CD8-positive, alpha-beta memory T cell (primary cell): ENCODE measurements around the gene BANF1. TPM values are rescaled to one million over a fixed set of nuclear protein-coding genes. Genes with fewer than 3 reads are reported as not detected.

ENCODE experiments used
- CTCF ChIA-PET: fragments of 350-600 bp; sonication (Branson Sonifier 250); formaldehyde crosslinking; loops from one replicate; lab custom pipeline; 2021; ENCODE audit warnings: antibody characterized with exemption; lab: Charles Lee
- POLR2A ChIA-PET: fragments of 350-600 bp; sonication (Branson Sonifier 250); formaldehyde crosslinking; loops from one replicate; lab custom pipeline; 2021; ENCODE audit warnings: antibody characterized with exemption; lab: Charles Lee
- DNase-seq, 5 donors: peaks; one replicate each; pipeline versions ENCODE4 v3.0.0 to v3.0.0-alpha.2; 2020 to 2022; ENCODE audit warnings: mixed read lengths in 1 of 5
- H3K27ac ChIP-seq: one replicate; pipeline ENCODE4 v1.7.0; 2013; ENCODE audit warnings: low read depth, mild to moderate bottlenecking, low read length, moderate library complexity
- H3K27me3 ChIP-seq: 2 replicates; pipeline ENCODE4 v1.7.0; 2013; ENCODE audit warnings: low read length, mild to moderate bottlenecking; ENCODE audit not compliant: insufficient read depth, poor library complexity, severe bottlenecking
- H3K36me3 ChIP-seq: 2 replicates; pipeline ENCODE4 v1.7.0; 2013; ENCODE audit warnings: mild to moderate bottlenecking, low read length, moderate library complexity; ENCODE audit not compliant: insufficient read depth
- H3K4me1 ChIP-seq: 2 replicates; pipeline ENCODE4 v1.7.0; 2013; ENCODE audit warnings: mild to moderate bottlenecking, low read length, moderate library complexity; ENCODE audit not compliant: insufficient read depth
- H3K4me3 ChIP-seq: 2 replicates; pipeline ENCODE4 v1.7.0; 2013; ENCODE audit warnings: mild to moderate bottlenecking, low read length
- H3K9me3 ChIP-seq: 2 replicates; pipeline ENCODE4 v1.7.0; 2013; ENCODE audit warnings: mild to moderate bottlenecking, low read length
- H3K27ac Mint-ChIP-seq, 8 donors: one replicate each; pipeline ENCODE4 v1.8.0; 2020 to 2021; ENCODE audit warnings: mixed read lengths in 8 of 8, mild to moderate bottlenecking in 6 of 8, inconsistent platforms in 3 of 8, moderate library complexity in 3 of 8
- H3K27me3 Mint-ChIP-seq, 2 donors: one replicate each; pipeline ENCODE4 v1.8.0; 2020 to 2021; ENCODE audit warnings: mixed read lengths in 2 of 2, mild to moderate bottlenecking in 1 of 2, moderate library complexity in 1 of 2
- H3K36me3 Mint-ChIP-seq, 3 donors: one replicate each; pipeline ENCODE4 v1.8.0; 2020 to 2021; ENCODE audit warnings: mixed read lengths in 3 of 3, inconsistent platforms in 1 of 3, mild to moderate bottlenecking in 1 of 3
- H3K4me1 Mint-ChIP-seq, 3 donors: one replicate each; pipeline ENCODE4 v1.8.0; 2020 to 2021; ENCODE audit warnings: mixed read lengths in 3 of 3, inconsistent platforms in 1 of 3, mild to moderate bottlenecking in 1 of 3
- H3K4me3 Mint-ChIP-seq, 7 donors: one replicate each; pipeline ENCODE4 v1.8.0; 2020 to 2021; ENCODE audit warnings: mixed read lengths in 7 of 7, mild to moderate bottlenecking in 6 of 7, moderate library complexity in 4 of 7, inconsistent platforms in 2 of 7
- H3K9me3 Mint-ChIP-seq, 5 donors: one replicate each; pipeline ENCODE4 v1.8.0; 2020 to 2022; ENCODE audit warnings: mixed read lengths in 5 of 5, mild to moderate bottlenecking in 3 of 5, moderate library complexity in 2 of 5, inconsistent platforms in 1 of 5
- polyA plus RNA-seq: library from polyadenylated mRNA; unstranded; fragments of 300-500 nt; fragmentation: Illumina TruSeq; gene quantifications from one replicate; pipeline ENCODE4 v1.2.3, GENCODE V29; 2021
- total RNA-seq, 2 experiments: library from RNA; stranded (reverse); gene quantifications; one replicate each; pipeline ENCODE4 v1.2.3, GENCODE V29; 2021

The BANF1 gene
- total and polyA plus RNA-seq, 3 experiments from 2014 or later: 205 to 268 (median 264) TPM

- Histone ChIP-seq H3K4me1 (no peaks in the 10 kb centered on the region), H3K36me3 (no peaks in the 10 kb centered on the region), H3K27ac (no peak overlapping the region), H3K27me3 (no peaks in the 10 kb centered on the region), H3K9me3 (no peaks in the 10 kb centered on the region), H3K4me3 (no peak overlapping the region)
- no peak overlapping the region for H3K4me3 Mint-ChIP-seq
- H3K27me3 Mint-ChIP-seq: peaks cover 11% of the 10 kb centered on the region in 2 donors
- H3K36me3 Mint-ChIP-seq: no peaks in the 10 kb centered on the region
- H3K9me3 Mint-ChIP-seq: no peaks in the 10 kb centered on the region
- ChIA-PET POLR2A (no interaction called here), CTCF (interaction anchor here (2.5 to 2.6 kb wide), 2 partner anchors 9 to 13 kb away, joined by 8 to 9 read pairs; no protein-coding TSS in a partner anchor)
- no peaks in the 10 kb centered on the region for H3K4me1 Mint-ChIP-seq
- DNase-seq: no peak
- H3K27ac Mint-ChIP-seq: peak overlapping the region in 1 of 8 donors; percentile 43
Observed at GRCh38 chr11:66035653-66036333, 33.5 kb downstream of the BANF1 start.

- Mint-ChIP-seq H3K9me3 (no peaks in the 10 kb centered on the region), H3K4me1 (no peaks in the 10 kb centered on the region), H3K27me3 (peaks cover 10 to 11% of the 10 kb centered on the region in 2 donors), H3K4me3 (no peak overlapping the region), H3K36me3 (no peaks in the 10 kb centered on the region), H3K27ac (peak overlapping the region in 1 of 8 donors; percentile 43)
- no peaks in the 10 kb centered on the region for H3K9me3 ChIP-seq
- no peaks in the 10 kb centered on the region for H3K4me1 ChIP-seq
- no peaks in the 10 kb centered on the region for H3K36me3 ChIP-seq
- CTCF ChIA-PET: interaction anchor here (2.5 to 2.6 kb wide), 2 partner anchors 9 to 14 kb away, joined by 8 to 9 read pairs; no protein-coding TSS in a partner anchor
- no peak overlapping the region for H3K4me3 ChIP-seq
- no peak overlapping the region for H3K27ac ChIP-seq
- POLR2A ChIA-PET: no interaction called here
- no peak for DNase-seq
- H3K27me3 ChIP-seq: no peaks in the 10 kb centered on the region
Observed at GRCh38 chr11:66036334-66036710, 34.0 kb downstream of the BANF1 start.

- Mint-ChIP-seq H3K4me1 (no peaks in the 10 kb centered on the region), H3K27me3 (peaks cover 8% of the 10 kb centered on the region in 2 donors), H3K36me3 (no peaks in the 10 kb centered on the region), H3K9me3 (no peaks in the 10 kb centered on the region), H3K27ac (no peak overlapping the region), H3K4me3 (no peak overlapping the region)
- Histone ChIP-seq H3K9me3 (no peaks in the 10 kb centered on the region), H3K36me3 (no peaks in the 10 kb centered on the region), H3K27me3 (no peaks in the 10 kb centered on the region), H3K4me1 (no peaks in the 10 kb centered on the region), H3K4me3 (no peak overlapping the region), H3K27ac (no peak overlapping the region)
- DNase-seq: no peak
- ChIA-PET POLR2A (no interaction called here), CTCF (interaction anchor here (2.5 kb wide), 1 partner anchor 15 kb away, joined by 8 read pairs; no protein-coding TSS in a partner anchor)
Observed at GRCh38 chr11:66037327-66037726, 35.0 kb downstream of the BANF1 start.

GRCh38 chr11:66039765-66040164, 37.5 kb downstream of the BANF1 start:
- H3K4me1 Mint-ChIP-seq: peaks cover 3 to 4% (median 3%) of the 10 kb centered on the region in 3 donors
- peaks cover 6 to 8% of the 10 kb centered on the region in 2 donors for H3K27me3 Mint-ChIP-seq

GRCh38 chr11:66042227-66042995, 40.1 kb downstream of the BANF1 start:
- CTCF ChIA-PET: interaction anchor here (0.5 to 3.9 kb wide), 4 partner anchors 9 to 35 kb away, joined by 3 to 27 read pairs (median 5); partner anchors contain the start of gene SF3B2
- Mint-ChIP-seq H3K4me3 (no peak overlapping the region), H3K27ac (peak overlapping the region in 1 of 8 donors; percentile 88), H3K36me3 (no peaks in the 10 kb centered on the region), H3K4me1 (peaks cover 10 to 13% (median 12%) of the 10 kb centered on the region in 3 donors), H3K9me3 (no peaks in the 10 kb centered on the region), H3K27me3 (peaks cover 3 to 8% of the 10 kb centered on the region in 2 donors)
- peaks cover 8% of the 10 kb centered on the region for H3K4me1 ChIP-seq
- no peaks in the 10 kb centered on the region for H3K9me3 ChIP-seq
- H3K36me3 ChIP-seq: no peaks in the 10 kb centered on the region
- no peaks in the 10 kb centered on the region for H3K27me3 ChIP-seq
- H3K4me3 ChIP-seq: no peak overlapping the region
- no peak for DNase-seq
- POLR2A ChIA-PET: interaction anchor here (0.6 kb wide), 1 partner anchor 330 kb away, joined by 3 read pairs; no protein-coding TSS in a partner anchor
- no peak overlapping the region for H3K27ac ChIP-seq

More at GRCh38 chr11:66039765-66040164, 37.5 kb downstream of the BANF1 start:
- CTCF ChIA-PET: no interaction called here
- DNase-seq: no peak
- H3K4me3 ChIP-seq: no peak overlapping the region
- H3K27ac ChIP-seq: no peak overlapping the region
- H3K4me1 ChIP-seq: peaks cover 1% of the 10 kb centered on the region
- Mint-ChIP-seq H3K36me3 (no peaks in the 10 kb centered on the region), H3K4me3 (no peak overlapping the region), H3K9me3 (no peaks in the 10 kb centered on the region), H3K27ac (no peak overlapping the region)
- H3K27me3 ChIP-seq: no peaks in the 10 kb centered on the region
- no peaks in the 10 kb centered on the region for H3K36me3 ChIP-seq
- POLR2A ChIA-PET: no interaction called here
- no peaks in the 10 kb centered on the region for H3K9me3 ChIP-seq

GRCh38 chr11:66042996-66043906, 40.9 kb downstream of the BANF1 start:
- no peak overlapping the region for H3K4me3 ChIP-seq
- H3K27ac Mint-ChIP-seq: no peak overlapping the region
- no peaks in the 10 kb centered on the region for H3K36me3 Mint-ChIP-seq
- H3K27me3 ChIP-seq: no peaks in the 10 kb centered on the region
- no peaks in the 10 kb centered on the region for H3K36me3 ChIP-seq
- CTCF ChIA-PET: interaction anchor here (0.5 to 3.9 kb wide), 7 partner anchors 11 to 184 kb away, joined by 3 to 27 read pairs (median 6); partner anchors contain the start of genes CFL1 and SF3B2
- H3K9me3 ChIP-seq: no peaks in the 10 kb centered on the region
- POLR2A ChIA-PET: no interaction called here
- no peaks in the 10 kb centered on the region for H3K9me3 Mint-ChIP-seq
- H3K27me3 Mint-ChIP-seq: peaks cover 7 to 12% of the 10 kb centered on the region in 2 donors
- peaks cover 8% of the 10 kb centered on the region for H3K4me1 ChIP-seq
- no peak overlapping the region for H3K4me3 Mint-ChIP-seq
- H3K4me1 Mint-ChIP-seq: peaks cover 10 to 13% (median 12%) of the 10 kb centered on the region in 3 donors
- DNase-seq: no peak
- H3K27ac ChIP-seq: no peak overlapping the region

GRCh38 chr11:66044757-66045156, 42.5 kb downstream of the BANF1 start:
- Mint-ChIP-seq H3K4me3 (peak overlapping the region in 6 of 7 donors; percentile 16 to 75 (median 46)), H3K27me3 (peaks cover 4 to 9% of the 10 kb centered on the region in 2 donors), H3K4me1 (peaks cover 10 to 18% (median 14%) of the 10 kb centered on the region in 3 donors), H3K36me3 (no peaks in the 10 kb centered on the region), H3K9me3 (no peaks in the 10 kb centered on the region), H3K27ac (peak overlapping the region in 4 of 8 donors; percentile 55 to 68 (median 56))
- POLR2A ChIA-PET: interaction anchor here (0.9 kb wide), 1 partner anchor 8 kb away, joined by 3 read pairs; no protein-coding TSS in a partner anchor
- H3K4me3 ChIP-seq: no peak overlapping the region
- no peaks in the 10 kb centered on the region for H3K36me3 ChIP-seq
- CTCF ChIA-PET: interaction anchor here (0.6 to 3.9 kb wide), 23 partner anchors 9 to 333 kb away, joined by 3 to 27 read pairs (median 4); partner anchors contain the start of genes CCDC85B, CFL1, FIBP and KAT5
- DNase-seq: peak in 2 of 5 donors; percentile 15 to 21
- no peaks in the 10 kb centered on the region for H3K9me3 ChIP-seq
- H3K27ac ChIP-seq: no peak overlapping the region
- no peaks in the 10 kb centered on the region for H3K27me3 ChIP-seq
- peaks cover 13% of the 10 kb centered on the region for H3K4me1 ChIP-seq
